Fibroblast of lung (primary cell): Measurements from ENCODE around the gene CUBN.

ENCODE experiments used
- CTCF ChIP-seq, 2 donors: IDR thresholded peaks in 1 of 2; conservative IDR thresholded peaks in 1 of 2; 1 replicate in 1 of 2; 2 replicates in 1 of 2; pipeline ENCODE4 v1.5.1; 2011 to 2012; ENCODE audit warnings: low read length in 2 of 2, control low read depth in 1 of 2, inconsistent platforms in 1 of 2, low read depth in 1 of 2, mild to moderate bottlenecking in 1 of 2
- EZH2 ChIP-seq: IDR thresholded peaks from 2 replicates; pipeline ENCODE4 v1.5.1; 2012; ENCODE audit warnings: low read length, control low read depth, mild to moderate bottlenecking; ENCODE audit errors: missing control alignments

DNA sequence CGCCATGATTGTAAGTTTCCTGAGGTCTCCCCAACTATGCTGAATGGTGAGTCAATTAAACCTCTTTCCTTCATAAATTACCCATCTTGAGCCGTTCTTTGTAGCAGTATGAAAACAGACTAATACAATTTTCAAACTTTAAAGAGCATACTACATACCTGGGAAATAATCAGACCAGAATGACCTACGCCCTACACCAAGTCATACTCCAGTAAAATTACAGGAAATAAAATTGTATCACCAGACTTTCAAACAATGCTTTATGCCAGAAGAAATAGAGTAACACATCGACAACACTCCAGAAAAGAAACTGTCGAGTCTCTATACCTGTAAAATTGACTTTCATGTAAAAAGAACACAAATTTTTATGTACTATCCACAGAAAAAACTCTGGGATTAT, 331.0 kb downstream of the CUBN start:
- TF ChIP-seq CTCF (conservative IDR thresholded peaks at IDR 0.05 in 1 of 2, IDR thresholded peaks at IDR 0.05 in 1 of 2; ENCODE audit: low read depth in 1 of 2, low read length in 2 of 2) (no peak), EZH2 (no peak)
